HT1080 (cell line): ENCODE data around the gene ZNRF1. TPM values are rescaled to one million over a fixed set of nuclear protein-coding genes. Genes with fewer than 3 reads are reported as not detected.

Experiments
- DNase-seq: peaks from one replicate; pipeline ENCODE4 v3.0.0-alpha.2; 2015; ENCODE audit warnings: low read depth
- total RNA-seq: library from RNA; depleted of rRNA; stranded (reverse); fragments of >200 nt; shearing (Covaris generic); gene quantifications from 2 replicates; pipeline ENCODE4 v1.2.3, GENCODE V29; 2014

ZNRF1 gene
- total RNA-seq, 1 experiment from 2014 or later, result 29.5 TPM

DNA sequence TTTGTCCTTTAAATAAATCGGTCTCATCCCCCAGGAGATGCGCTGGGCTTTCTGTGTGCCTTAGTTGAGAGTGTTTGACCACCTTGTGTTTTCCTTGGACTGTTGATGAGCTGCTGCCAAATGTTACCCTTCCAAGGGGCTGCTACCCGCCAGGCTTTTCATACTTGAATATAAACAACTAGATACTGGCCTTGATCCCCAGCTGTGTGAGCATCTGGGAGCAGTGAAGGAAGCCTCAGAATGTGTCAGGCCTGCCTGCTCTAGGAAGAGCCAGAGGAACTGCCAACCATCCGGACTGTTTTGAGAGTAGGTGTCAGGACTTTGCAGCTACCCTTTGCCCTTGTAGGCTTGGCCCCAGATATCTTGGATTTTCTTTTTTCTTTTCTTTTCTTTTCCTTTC lies 60.0 kb downstream of the ZNRF1 start:
- DNase-seq, result no peak

- no peak for DNase-seq
These were observed 60.6 kb downstream of the ZNRF1 start for GRCh38 chr16:75059411-75059810.

- DNase-seq, result no peak
These were observed 61.9 kb downstream of the ZNRF1 start for GRCh38 chr16:75060723-75061122.

DNA sequence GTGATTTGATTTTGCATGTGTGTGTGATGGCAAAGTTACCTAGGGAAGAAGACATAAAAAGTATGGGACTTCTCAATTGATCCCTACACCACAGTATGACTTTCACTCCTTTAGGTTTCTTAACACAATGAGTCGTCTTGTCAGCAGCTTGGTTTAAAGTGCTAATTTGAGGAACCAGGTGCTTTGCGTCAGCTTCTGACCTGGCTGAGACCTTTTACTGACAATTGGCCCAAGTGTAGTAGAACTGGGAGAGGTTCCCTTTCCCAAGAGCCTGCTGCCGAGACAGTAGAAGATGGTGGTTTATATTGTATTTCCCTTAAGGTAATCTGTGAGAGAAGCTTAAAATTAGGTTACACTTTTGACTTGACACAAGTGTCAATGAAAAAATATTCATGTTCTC lies 62.8 kb downstream of the ZNRF1 start:
- no peak for DNase-seq

DNA sequence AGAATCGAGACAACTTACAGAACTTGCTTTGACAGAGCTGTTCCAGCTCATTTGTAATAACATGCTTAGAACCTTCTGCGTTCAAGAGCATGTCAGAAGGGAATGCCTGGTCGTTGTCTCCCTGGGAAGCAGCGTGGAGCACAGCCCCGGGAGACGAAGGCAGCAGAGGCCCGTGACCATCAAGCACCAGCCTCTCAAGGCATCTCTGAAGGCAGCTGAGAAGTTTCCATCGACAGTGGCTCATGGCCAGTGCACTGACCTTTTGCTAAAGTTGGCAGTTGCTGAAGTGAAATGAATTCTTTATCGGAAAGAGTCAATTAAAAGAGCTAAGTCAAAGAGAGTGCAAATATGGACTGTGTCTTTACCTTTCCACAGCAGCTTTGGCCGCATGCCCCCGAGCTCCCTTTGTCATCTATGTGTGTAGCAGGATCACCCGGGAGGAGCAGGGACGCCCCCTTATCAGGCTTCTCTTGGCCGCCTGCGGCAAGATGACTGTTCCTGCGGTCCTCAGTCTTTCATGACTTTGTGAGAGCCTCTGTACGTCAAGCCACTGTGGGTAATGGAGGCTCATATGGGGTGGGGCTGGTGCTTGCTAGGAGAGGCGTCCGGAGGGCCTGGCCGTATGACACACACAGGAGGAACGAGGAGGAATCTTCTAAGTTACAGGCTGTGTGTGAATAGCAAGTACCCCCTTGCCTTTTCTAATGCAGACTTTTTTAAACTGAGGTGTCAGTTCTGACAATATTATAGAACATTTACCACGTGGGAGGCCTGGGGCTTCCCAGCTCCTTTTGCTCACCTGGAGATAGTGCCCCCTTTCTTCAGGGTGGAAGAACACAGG lies 63.5 kb downstream of the ZNRF1 start:
- DNase-seq, result no peak

DNA sequence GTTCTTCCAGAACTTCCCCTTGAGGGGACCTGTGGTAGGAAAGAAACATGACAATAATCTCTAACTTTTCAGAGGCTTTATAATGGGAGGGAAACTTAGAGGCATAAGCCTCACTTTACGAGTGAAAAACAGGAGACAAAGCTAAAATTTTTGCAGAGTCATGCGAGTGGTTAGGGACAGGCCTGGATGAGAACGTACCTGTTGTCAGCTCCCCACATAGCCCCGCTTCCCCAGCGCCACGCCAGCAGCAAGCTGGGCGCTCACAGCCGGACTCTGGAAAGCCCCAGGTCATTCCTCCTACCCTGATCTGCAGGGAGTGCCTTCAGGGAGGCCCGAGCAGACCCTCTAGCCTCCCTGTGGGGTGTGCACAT lies 64.1 kb downstream of the ZNRF1 start:
- no peak for DNase-seq

DNA sequence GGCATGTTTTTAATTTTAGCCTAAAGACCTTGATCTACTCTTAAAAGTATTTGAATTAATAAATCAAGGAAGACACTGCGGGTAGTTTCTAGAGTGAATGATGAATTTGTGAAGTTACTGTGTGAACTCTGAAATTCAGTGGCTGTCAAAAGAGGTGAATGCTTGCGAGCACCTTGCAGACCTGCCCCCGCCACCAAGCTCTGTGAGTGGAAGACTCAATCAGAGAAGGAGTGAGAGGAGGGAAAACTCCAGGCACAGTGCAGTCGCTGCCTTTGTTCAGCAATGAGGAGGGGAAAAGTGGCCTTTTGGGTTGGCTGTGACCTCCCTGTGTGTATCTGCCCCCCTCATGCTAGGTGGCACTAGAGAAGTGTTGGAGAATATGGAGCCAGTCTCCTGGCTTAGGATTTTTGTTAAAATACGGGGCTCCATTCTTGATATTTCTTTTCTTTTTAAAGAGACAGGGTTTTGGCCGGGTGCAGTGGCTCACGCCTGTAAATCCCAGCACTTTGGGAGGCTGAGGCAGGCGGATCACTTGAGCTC lies 64.8 kb downstream of the ZNRF1 start:
- no peak for DNase-seq

DNA sequence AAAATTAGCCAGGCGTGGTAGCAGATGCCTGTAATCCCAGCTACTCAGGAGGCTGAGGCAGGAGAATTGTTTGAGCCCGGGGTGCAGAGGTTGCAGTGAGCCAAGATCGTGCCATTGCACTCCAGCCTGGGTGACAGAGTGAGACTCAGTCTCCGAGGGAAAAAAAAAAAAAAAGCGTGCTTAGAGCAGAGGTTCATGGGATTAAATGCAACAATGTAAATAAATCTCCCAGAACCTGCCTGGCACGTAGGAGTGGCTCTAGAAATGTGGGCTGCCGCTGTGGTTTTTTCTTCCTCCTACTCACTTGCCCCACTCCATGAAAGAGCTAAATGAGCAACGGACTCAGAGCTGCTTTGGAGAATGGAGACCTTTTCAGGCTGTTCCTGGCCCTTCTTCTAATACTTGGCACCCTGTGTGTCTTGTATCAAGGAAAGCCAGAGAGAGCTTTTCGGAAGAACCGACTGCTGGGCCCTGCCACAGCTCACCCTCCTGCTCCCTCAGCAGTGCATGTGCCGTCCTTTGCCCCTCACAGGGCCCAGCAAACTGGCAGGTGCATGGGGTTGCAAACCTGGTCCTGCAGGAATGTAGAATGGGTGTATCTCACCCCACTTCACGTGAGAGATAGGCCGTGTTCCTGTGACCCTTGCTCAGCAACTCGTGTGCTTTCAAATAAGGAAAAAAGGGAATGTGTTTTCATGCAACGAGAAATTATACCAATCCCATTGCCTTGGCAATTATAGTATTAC lies 65.8 kb downstream of the ZNRF1 start:
- DNase-seq, result peak; percentile 56

DNA sequence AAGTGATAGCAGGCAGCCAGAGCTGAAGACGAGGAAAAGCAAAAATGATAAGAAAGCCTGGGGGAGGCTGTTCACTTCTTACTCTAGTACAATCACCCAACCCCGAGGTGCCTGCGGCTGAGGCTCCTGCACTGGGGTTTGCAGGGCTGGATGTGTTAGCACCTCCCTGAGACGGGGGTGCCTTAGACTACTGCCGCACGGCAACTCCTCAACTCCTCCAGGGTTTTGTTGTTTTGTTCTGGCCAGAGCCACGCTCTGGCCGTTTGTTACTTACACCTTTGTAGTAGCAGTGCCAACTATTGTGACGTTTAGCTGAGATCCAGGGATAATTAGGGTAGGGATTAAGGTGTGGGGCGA lies 66.3 kb downstream of the ZNRF1 start:
- DNase-seq, result no peak

DNA sequence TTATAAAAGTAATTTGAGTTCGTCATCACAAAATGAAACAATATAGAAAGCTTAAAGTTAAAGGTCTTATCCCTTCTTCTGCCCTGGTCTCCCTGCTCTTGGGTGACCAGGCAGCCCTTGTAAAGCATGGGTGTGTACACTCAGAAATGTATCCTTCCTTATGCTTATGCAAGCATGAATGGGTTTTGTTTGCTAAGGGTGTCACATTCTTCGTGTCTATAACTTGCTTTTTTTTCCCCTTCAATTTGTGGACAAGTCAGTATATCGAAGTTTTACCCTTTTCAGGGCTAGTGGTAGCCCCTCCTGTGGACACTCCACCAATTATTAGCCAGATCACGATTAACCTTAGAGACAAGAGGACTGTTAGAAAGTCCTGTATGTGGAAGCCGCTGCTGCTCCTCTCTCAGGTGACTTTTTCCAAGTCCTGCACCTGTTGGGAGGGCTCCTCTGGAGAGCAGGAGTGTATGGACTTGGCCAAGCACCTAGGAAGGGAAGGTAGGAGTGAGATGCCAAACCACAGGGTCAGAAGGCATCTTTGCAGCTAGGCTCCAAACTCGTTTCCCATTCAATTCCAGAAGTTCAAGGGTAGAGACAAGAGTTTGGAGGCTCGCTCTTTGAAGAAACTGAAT lies 66.8 kb downstream of the ZNRF1 start:
- DNase-seq, result no peak

GRCh38 chr16:75066861-75067447 lies 68.1 kb downstream of the ZNRF1 start:
- DNase-seq, result no peak

GRCh38 chr16:75068085-75069031 lies 69.5 kb downstream of the ZNRF1 start:
- no peak for DNase-seq

DNA sequence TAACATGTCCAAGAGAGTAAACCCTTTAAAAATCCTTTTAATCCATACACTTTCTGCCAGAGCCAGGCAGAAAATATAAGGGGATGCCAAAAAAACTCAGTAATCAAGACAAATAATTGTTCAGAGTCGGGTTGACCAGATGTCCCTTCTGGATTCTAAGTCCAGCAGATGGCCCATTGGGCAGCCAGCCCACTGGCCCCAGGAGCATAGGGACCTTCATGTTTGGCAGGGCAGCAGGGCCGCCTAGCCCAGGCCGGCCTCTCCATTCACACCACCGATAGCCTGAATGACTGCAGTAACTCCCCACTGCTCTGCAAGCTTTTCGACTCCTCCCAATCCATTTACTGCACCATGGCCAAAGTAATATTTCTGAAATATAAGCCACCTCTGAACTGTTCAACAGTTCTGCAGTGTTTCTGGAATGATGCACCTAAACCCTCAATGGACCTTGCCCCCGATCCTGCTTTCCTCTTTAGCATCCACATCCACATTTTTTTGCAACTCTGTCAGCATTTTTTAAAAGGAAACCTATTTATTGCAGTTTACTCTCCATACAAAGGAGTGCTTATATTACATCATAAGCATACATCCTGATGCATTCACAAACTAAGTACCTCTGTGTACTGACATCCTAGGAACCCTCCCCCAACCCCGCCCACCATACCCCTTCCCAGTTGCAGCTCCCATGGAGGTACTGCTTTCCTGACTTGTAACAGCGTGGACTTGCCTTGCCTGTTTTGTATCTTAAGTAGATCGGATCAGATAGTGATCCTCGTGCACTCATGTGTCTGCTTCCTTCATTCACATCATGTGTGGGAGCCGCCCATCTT lies 71.4 kb downstream of the ZNRF1 start:
- DNase-seq, result no peak

GRCh38 chr16:75071621-75072020 lies 72.8 kb downstream of the ZNRF1 start:
- no peak for DNase-seq

DNA sequence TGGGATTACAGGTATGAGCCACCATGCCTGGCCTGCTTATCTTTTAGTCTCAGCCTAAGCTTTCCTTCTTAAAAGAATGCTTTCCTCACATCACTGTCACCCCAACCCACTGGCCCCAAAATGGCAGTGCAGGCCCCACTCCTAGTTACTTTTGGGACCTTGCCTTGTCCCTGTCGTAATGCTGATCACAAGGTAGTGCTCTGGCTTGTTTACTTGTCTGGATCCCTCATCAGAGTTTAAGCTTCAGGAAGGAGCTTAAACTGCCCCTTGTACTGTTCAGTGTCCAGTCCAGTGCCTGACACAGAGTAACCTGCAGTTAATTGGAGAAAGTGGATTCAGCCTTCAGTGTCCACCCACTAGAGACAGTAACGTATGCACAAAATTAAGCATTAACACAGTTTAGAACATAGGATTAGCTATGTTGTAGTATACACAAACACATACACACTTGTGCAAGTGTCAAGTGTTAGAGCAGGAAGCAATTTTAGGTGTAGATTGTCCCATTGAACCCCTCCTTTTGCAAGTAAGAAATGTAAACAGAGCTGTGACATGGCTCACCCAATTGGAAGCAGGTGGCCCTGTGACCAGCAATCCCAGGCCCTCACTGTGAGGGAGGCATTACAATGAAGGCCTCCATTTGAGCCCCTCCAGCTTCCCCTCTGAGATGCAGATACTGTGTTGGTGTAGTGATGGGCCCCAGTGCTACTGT lies 73.6 kb downstream of the ZNRF1 start:
- DNase-seq, result no peak

GRCh38 chr16:75073545-75074303 lies 74.9 kb downstream of the ZNRF1 start:
- DNase-seq, result no peak

- no peak for DNase-seq
These were observed 75.5 kb downstream of the ZNRF1 start for GRCh38 chr16:75074304-75074793.
